HG03442 (cell line): ENCODE measurements around the gene KLHL29.

Source experiments
- ATAC-seq: cut with Tn5 transposase; IDR thresholded peaks from one replicate; pipeline ENCODE4 v1.9.1; 2021; ENCODE audit warnings: mild to moderate bottlenecking, moderate library complexity; ENCODE audit not compliant: unreplicated experiment

Gene KLHL29

GRCh38 chr2:23601301-23601965 is 216.5 kb downstream of the KLHL29 start:
- no peak for ATAC-seq

- ATAC-seq, result no peak
Measured at GRCh38 chr2:23602116-23602515, 217.1 kb downstream of the KLHL29 start.

DNA sequence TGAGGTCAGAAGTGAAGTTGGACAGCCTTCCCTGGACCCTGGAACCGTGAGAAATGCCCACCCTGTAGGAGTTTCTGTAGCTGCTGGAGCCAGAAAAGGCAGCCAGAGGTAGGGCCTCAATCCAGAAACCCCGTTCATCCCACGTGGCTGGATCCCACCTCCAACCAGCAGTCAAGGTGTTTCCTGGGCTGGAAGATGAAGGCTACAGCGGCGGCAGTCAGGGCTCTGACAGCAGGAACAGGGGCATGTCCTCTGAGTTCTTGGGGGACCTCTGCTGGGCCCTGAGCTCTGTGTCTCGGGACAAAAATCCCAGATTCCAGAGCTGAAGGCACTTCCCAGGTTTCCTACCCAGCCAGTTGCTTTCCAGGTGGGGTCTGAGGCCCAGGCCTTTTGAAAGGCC is 218.2 kb downstream of the KLHL29 start:
- no peak for ATAC-seq

- ATAC-seq, result no peak
Measured at GRCh38 chr2:23603581-23603980, 218.6 kb downstream of the KLHL29 start.

DNA sequence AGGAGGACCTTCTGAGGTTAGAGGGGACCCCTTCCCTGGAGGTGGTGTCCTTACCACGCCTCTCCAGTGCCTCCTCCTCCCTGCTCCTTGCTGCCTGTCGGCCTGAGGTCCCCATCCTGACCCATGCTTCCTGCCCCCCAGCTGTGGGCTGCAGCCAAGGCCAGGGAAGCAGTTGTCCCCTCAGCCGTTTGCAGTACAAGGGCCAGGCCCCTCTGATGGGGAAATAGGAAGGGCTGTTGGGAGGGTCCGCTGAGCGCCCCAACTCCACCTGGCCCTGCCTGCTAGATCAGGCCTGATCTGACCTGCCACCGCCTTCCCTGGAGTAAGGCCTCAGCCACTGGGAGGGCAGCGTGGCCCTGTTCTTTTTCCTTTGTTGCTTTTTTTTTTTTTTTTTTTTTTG is 219.8 kb downstream of the KLHL29 start:
- no peak for ATAC-seq

DNA sequence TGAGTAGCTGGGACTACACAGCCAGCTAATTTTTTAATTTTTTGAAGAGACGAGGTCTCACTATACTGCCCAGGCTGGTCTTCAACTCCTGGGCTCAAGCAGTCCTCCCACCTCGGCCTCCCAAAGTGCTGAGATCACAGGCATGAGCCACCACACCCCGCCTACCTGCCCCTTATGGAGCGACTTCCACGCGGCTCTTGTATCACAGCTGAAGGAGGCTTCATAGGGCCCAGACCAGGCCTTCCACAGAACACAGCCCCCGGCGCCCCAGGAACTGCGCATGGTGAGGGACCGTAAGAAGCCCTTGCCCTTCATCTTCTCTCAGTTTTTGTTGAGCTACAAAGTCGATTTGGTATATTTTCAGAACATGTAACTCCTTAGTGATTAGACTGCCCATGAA is 220.3 kb downstream of the KLHL29 start:
- ATAC-seq, result no peak

DNA sequence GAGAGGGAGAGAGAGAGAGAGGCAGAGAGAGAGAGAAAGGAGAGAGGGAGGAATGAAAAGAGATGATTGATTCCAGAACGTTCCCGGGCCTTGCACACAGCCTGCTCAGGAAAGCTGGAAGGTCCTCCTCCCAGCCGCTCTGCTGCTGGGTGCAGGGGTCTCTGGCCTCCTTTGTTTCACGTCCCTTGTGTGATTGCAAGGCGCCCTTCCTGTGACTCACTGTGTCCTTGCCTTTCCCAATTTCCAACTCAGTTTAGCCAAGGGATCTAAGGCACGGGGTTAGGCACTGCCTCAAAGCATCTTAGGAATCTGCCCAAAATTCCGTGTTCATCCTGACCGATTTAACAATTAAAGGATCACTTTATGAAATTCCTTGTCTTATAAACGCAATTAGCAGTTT is 221.2 kb downstream of the KLHL29 start:
- ATAC-seq, result no peak

DNA sequence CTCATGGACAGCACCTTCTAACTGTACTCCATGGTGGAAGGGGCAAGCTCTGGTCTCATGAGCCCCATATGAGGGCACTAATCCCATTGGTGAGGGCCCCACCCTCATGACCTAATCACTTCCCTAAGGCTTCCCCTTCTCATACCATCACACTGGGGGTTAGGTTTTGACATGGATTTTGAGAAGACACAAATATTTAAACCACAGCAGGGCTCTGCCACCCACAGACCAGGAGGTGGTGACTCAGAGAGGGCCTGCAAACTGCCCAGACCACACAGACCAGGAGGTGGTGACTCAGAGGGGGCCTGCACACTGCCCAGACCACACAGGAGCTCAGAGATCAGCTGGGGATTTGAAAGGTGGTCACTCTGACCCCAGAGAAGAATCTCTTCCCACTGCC is 222.0 kb downstream of the KLHL29 start:
- ATAC-seq, result no peak

- no peak for ATAC-seq
Measured at GRCh38 chr2:23607925-23608324, 222.9 kb downstream of the KLHL29 start.

- no peak for ATAC-seq
Measured at GRCh38 chr2:23609254-23609653, 224.3 kb downstream of the KLHL29 start.

- ATAC-seq, result no peak
Measured at GRCh38 chr2:23611839-23612238, 226.9 kb downstream of the KLHL29 start.

GRCh38 chr2:23614701-23615100 is 229.7 kb downstream of the KLHL29 start:
- no peak for ATAC-seq

DNA sequence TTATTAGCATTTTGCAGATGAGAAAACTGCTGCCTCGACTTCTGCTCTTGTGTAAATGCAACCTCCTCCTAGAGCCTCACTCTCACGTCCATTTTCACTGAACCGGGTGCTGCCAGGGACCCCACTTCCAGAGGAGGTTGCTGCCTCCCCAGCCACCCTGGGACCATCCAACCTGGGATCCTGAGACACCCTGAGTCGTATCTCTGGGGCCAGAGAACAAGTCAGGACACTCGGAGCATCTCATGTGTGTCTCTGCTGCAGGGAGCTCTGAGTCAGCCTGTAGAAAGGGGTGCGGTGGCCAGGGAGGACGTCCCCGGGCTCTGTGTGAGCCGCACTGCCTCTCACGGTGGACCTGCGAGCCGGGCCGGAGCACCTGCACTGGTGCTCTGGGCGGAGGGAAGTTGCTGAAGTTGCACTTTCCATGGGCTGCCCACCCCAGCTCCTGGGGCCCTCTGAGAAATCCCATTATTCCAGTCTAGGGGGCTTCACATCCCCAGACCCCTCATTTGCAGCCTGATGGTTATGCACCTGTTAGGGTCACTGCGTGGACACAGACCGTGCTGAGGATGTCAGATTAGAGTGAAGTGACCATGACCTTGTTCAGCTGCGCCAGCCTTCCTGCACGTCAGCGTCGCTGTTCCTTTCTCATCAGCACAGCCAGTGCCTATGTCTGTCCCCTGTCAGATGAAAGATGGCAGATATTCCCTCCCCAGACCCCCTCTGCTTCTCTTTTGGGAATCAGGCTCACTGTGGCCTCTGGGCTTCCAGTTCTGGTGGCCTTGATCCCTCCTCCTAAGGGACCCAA is 230.4 kb downstream of the KLHL29 start:
- ATAC-seq, result no peak

DNA sequence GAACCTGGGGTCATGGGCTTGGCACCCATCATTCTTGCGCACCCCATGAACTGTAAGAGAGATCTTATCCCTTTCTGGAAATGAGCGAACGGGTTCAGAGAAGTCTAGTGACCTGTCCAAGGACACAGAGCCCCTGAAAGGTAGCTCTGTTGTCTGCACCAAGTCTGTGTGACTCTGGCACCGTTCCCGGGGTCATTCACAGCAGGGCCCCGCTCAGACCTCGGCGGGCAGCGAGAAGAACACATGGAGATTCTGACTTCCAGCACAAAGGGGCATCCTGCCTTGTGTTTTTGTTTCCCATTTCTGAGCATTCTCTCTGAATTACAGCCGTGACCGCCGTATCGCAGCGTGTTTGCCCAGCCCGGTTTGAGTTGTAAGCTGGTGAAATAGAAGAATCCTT is 231.7 kb downstream of the KLHL29 start:
- no peak for ATAC-seq

- ATAC-seq, result no peak
Measured at GRCh38 chr2:23617167-23617810, 232.3 kb downstream of the KLHL29 start.

DNA sequence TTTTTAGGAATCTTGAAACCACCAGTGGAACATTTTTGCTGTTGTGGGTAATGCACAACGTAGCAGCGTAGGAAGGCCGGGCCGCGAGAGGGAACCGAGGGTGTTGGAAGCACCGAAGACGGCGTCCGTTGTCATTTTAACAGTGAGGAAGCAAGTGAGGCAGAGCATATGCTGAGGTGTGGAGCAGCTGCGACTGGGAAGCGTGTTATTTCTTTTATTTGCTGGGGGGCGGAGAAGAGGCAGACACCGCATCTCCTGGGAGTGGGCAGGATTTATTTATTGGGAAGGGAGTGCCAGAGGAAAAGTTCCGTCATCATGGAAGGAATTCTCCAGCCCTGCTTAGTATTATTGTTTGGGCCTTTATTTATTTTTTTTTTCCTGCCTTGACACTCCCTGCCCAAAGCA is 232.8 kb downstream of the KLHL29 start:
- no peak for ATAC-seq

GRCh38 chr2:23618265-23618664 is 233.3 kb downstream of the KLHL29 start:
- ATAC-seq, result no peak

- ATAC-seq, result no peak
Measured at GRCh38 chr2:23618794-23619530, 234.0 kb downstream of the KLHL29 start.

GRCh38 chr2:23619941-23620340 is 235.0 kb downstream of the KLHL29 start:
- ATAC-seq, result no peak

GRCh38 chr2:23620841-23621341 is 235.9 kb downstream of the KLHL29 start:
- no peak for ATAC-seq

DNA sequence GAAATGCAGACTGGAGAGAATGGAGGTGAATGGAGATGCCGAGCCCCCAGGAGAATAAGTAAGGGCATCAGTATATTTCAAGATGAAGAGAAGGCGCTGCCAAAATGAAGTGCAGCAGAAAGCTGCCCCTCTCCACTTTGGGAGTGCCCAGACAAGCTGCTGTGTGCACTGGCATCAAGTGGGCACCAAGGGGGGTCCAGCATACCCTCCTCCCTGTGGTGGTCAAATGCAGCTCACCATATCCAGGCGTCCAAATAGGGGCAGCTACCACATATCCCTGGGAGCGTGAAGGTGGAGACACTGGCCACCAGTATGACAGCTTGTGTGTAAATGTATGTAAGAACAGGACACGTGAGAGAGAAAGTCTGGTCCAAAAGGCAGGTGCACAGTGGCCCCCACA is 236.6 kb downstream of the KLHL29 start:
- no peak for ATAC-seq
